Activated CD4-positive, alpha-beta memory T cell treated with anti-CD3 and anti-CD28 coated beads, Interleukin-2, amount 10 ng/mL, durations not matched to agents 7 days and 5 days (primary cell): ENCODE data around the gene C20orf141. TPM values are rescaled to one million over a fixed set of nuclear protein-coding genes. Genes with fewer than 3 reads are reported as not detected.
"Not testable (repeated sequence)": the region's sequence is repeated elsewhere in the genome, so short reads cannot be mapped to it uniquely, and the experiment has no call there.

ENCODE experiments used
- CTCF ChIA-PET: fragments of 350-600 bp; sonication (Branson Sonifier 250); formaldehyde crosslinking; loops from one replicate; lab custom pipeline; 2021; ENCODE audit warnings: antibody characterized with exemption, inconsistent platforms; lab: Charles Lee
- POLR2A ChIA-PET: fragments of 350-600 bp; sonication (Branson Sonifier 250); formaldehyde crosslinking; loops from one replicate; lab custom pipeline; 2021; ENCODE audit warnings: antibody characterized with exemption; lab: Charles Lee
- DNase-seq: peaks from one replicate; pipeline ENCODE4 v3.0.0-alpha.2; 2020
- H3K27ac Mint-ChIP-seq: one replicate; pipeline ENCODE4 v1.8.0; 2021; ENCODE audit warnings: mild to moderate bottlenecking, mixed read lengths
- H3K27me3 Mint-ChIP-seq: one replicate; pipeline ENCODE4 v1.8.0; 2021; ENCODE audit warnings: mixed read lengths
- H3K36me3 Mint-ChIP-seq: one replicate; pipeline ENCODE4 v1.8.0; 2021; ENCODE audit warnings: low read depth, mixed read lengths
- H3K4me1 Mint-ChIP-seq: one replicate; pipeline ENCODE4 v1.8.0; 2021; ENCODE audit warnings: mixed read lengths
- H3K4me3 Mint-ChIP-seq: one replicate; pipeline ENCODE4 v1.8.0; 2021; ENCODE audit warnings: mild to moderate bottlenecking, mixed read lengths
- H3K9me3 Mint-ChIP-seq: one replicate; pipeline ENCODE4 v1.8.0; 2021; ENCODE audit warnings: mixed read lengths
- total RNA-seq, 2 experiments: library from RNA; stranded (reverse); gene quantifications; one replicate each; pipeline ENCODE4 v1.2.3, GENCODE V29; 2021

Gene C20orf141
- total RNA-seq, 2 experiments from 2014 or later: not detected

- Mint-ChIP-seq H3K9me3 (no peaks in the 10 kb centered on the region), H3K27me3 (peaks cover 64% of the 10 kb centered on the region), H3K4me1 (peaks cover 10% of the 10 kb centered on the region), H3K36me3 (peaks cover under 1% of the 10 kb centered on the region), H3K27ac (no peak overlapping the region), H3K4me3 (no peak overlapping the region)
- ChIA-PET POLR2A (no interaction called here), CTCF (no interaction called here)
- DNase-seq: peak; percentile 12
Measured at GRCh38 chr20:2804852-2805688, 9.7 kb upstream of the C20orf141 start.

GRCh38 chr20:2805689-2806350 is 9.0 kb upstream of the C20orf141 start:
- peaks cover 7% of the 10 kb centered on the region for H3K4me1 Mint-ChIP-seq
- POLR2A ChIA-PET: no interaction called here
- peaks cover 60% of the 10 kb centered on the region for H3K27me3 Mint-ChIP-seq
- no peaks in the 10 kb centered on the region for H3K36me3 Mint-ChIP-seq
- H3K4me3 Mint-ChIP-seq: no peak overlapping the region
- CTCF ChIA-PET: no interaction called here
- no peaks in the 10 kb centered on the region for H3K9me3 Mint-ChIP-seq
- DNase-seq: peak; percentile 14
- no peak overlapping the region for H3K27ac Mint-ChIP-seq

- CTCF ChIA-PET: no interaction called here
- H3K27ac Mint-ChIP-seq: no peak overlapping the region
Measured at GRCh38 chr20:2806351-2806701, 8.5 kb upstream of the C20orf141 start.

GRCh38 chr20:2807019-2807418 is 7.8 kb upstream of the C20orf141 start:
- POLR2A ChIA-PET: no interaction called here
- H3K4me3 Mint-ChIP-seq: no peak overlapping the region

More at GRCh38 chr20:2806351-2806701, 8.5 kb upstream of the C20orf141 start:
- DNase-seq: peak; percentile 13
- POLR2A ChIA-PET: no interaction called here
- peaks cover 2% of the 10 kb centered on the region for H3K4me1 Mint-ChIP-seq
- peaks cover 59% of the 10 kb centered on the region for H3K27me3 Mint-ChIP-seq
- no peaks in the 10 kb centered on the region for H3K36me3 Mint-ChIP-seq
- no peaks in the 10 kb centered on the region for H3K9me3 Mint-ChIP-seq
- no peak overlapping the region for H3K4me3 Mint-ChIP-seq

GRCh38 chr20:2807929-2808328 is 6.9 kb upstream of the C20orf141 start:
- peak; percentile 2 for DNase-seq
- POLR2A ChIA-PET, H3K4me1 Mint-ChIP-seq, H3K4me3 Mint-ChIP-seq, CTCF ChIA-PET, H3K9me3 Mint-ChIP-seq, H3K36me3 Mint-ChIP-seq, H3K27ac Mint-ChIP-seq: not testable (repeated sequence)
- H3K27me3 Mint-ChIP-seq: peaks cover 59% of the 10 kb centered on the region

More at GRCh38 chr20:2807019-2807418, 7.8 kb upstream of the C20orf141 start:
- CTCF ChIA-PET: no interaction called here
- peaks cover 61% of the 10 kb centered on the region for H3K27me3 Mint-ChIP-seq
- no peaks in the 10 kb centered on the region for H3K4me1 Mint-ChIP-seq
- DNase-seq: peak; percentile 9
- H3K36me3 Mint-ChIP-seq: no peaks in the 10 kb centered on the region
- no peaks in the 10 kb centered on the region for H3K9me3 Mint-ChIP-seq
- no peak overlapping the region for H3K27ac Mint-ChIP-seq

- peak; percentile 3 for DNase-seq
- Mint-ChIP-seq H3K27ac (no peak overlapping the region), H3K36me3 (no peaks in the 10 kb centered on the region), H3K4me1 (no peaks in the 10 kb centered on the region), H3K9me3 (peaks cover 6% of the 10 kb centered on the region), H3K4me3 (no peak overlapping the region), H3K27me3 (peaks cover 54% of the 10 kb centered on the region)
- POLR2A ChIA-PET: no interaction called here
- CTCF ChIA-PET: no interaction called here
Measured at GRCh38 chr20:2809690-2810089, 5.1 kb upstream of the C20orf141 start.

GRCh38 chr20:2812189-2812588 is 2.6 kb upstream of the C20orf141 start:
- H3K27me3 Mint-ChIP-seq: peaks cover 36% of the 10 kb centered on the region
- no peak overlapping the region for H3K27ac Mint-ChIP-seq
- no peak overlapping the region for H3K4me3 Mint-ChIP-seq
- no peaks in the 10 kb centered on the region for H3K4me1 Mint-ChIP-seq
- H3K9me3 Mint-ChIP-seq: peaks cover 6% of the 10 kb centered on the region
- no peaks in the 10 kb centered on the region for H3K36me3 Mint-ChIP-seq
- CTCF ChIA-PET: no interaction called here
- POLR2A ChIA-PET: interaction anchor here (0.8 kb wide), 1 partner anchor 20 kb away, joined by 3 read pairs; no protein-coding TSS in a partner anchor
- DNase-seq: no peak

- Mint-ChIP-seq H3K9me3 (peaks cover 6% of the 10 kb centered on the region), H3K4me1 (peaks cover 2% of the 10 kb centered on the region), H3K4me3 (no peak overlapping the region), H3K27me3 (peaks cover 36% of the 10 kb centered on the region), H3K27ac (no peak overlapping the region), H3K36me3 (no peaks in the 10 kb centered on the region)
- CTCF ChIA-PET: no interaction called here
- POLR2A ChIA-PET: interaction anchor here (0.7 kb wide), 1 partner anchor 171 kb away, joined by 3 read pairs; no protein-coding TSS in a partner anchor
- DNase-seq: no peak
Measured at GRCh38 chr20:2814076-2814475, 711 bp upstream of the C20orf141 start.

- H3K4me3 Mint-ChIP-seq: no peak overlapping the region
- DNase-seq: no peak
- H3K27ac Mint-ChIP-seq: no peak overlapping the region
- no peaks in the 10 kb centered on the region for H3K36me3 Mint-ChIP-seq
- H3K9me3 Mint-ChIP-seq: peaks cover 6% of the 10 kb centered on the region
- peaks cover 44% of the 10 kb centered on the region for H3K27me3 Mint-ChIP-seq
- H3K4me1 Mint-ChIP-seq: peaks cover 8% of the 10 kb centered on the region
- ChIA-PET POLR2A (no interaction called here), CTCF (no interaction called here)
Measured at GRCh38 chr20:2815242-2815900, 584 bp downstream of the C20orf141 start.

GRCh38 chr20:2816030-2816582 is 1.3 kb downstream of the C20orf141 start, which contains the start of gene TMEM239:
TSS of gene TMEM239 (plus strand) at chr20:2816364. CDS start at chr20:2816555, 191 bp downstream.
- ChIA-PET CTCF (no interaction called here), POLR2A (no interaction called here)
- peaks cover 11% of the 10 kb centered on the region for H3K4me1 Mint-ChIP-seq
- no peak within 1 kb of the TSS for H3K27ac Mint-ChIP-seq
- H3K36me3 Mint-ChIP-seq: no peaks in the 10 kb centered on the region
- DNase-seq: no peak
- peaks cover 6% of the 10 kb centered on the region for H3K9me3 Mint-ChIP-seq
- H3K4me3 Mint-ChIP-seq: no peak within 1 kb of the TSS
- peaks cover 47% of the 10 kb centered on the region for H3K27me3 Mint-ChIP-seq

- Mint-ChIP-seq H3K4me3 (no peak overlapping the region), H3K36me3 (no peaks in the 10 kb centered on the region), H3K27ac (no peak overlapping the region), H3K4me1 (peaks cover 15% of the 10 kb centered on the region), H3K27me3 (peaks cover 45% of the 10 kb centered on the region), H3K9me3 (peaks cover 6% of the 10 kb centered on the region)
- POLR2A ChIA-PET: no interaction called here
- DNase-seq: no peak
- CTCF ChIA-PET: no interaction called here
Measured at GRCh38 chr20:2816583-2817340, 2.0 kb downstream of the C20orf141 start.

GRCh38 chr20:2817341-2817726 is 2.5 kb downstream of the C20orf141 start:
- Mint-ChIP-seq H3K4me3 (no peak overlapping the region), H3K9me3 (peaks cover 3% of the 10 kb centered on the region), H3K27me3 (peaks cover 43% of the 10 kb centered on the region), H3K27ac (no peak overlapping the region), H3K36me3 (no peaks in the 10 kb centered on the region), H3K4me1 (peaks cover 20% of the 10 kb centered on the region)
- DNase-seq: no peak
- ChIA-PET CTCF (no interaction called here), POLR2A (no interaction called here)
